IMR-90 (cell line): ENCODE data around the gene EFHC1. TPM values are rescaled to one million over a fixed set of nuclear protein-coding genes. Genes with fewer than 3 reads are reported as not detected.

Experiments used
- ATAC-seq: fragments of 200-7000 bp; cut with Tn5 transposase; 2 replicates; pipeline ENCODE4 v1.9.1; 2020; ENCODE audit warnings: low read depth, mild to moderate bottlenecking, moderate library complexity
- BruUV-seq: library from RNA; stranded (reverse); fragments of 400-500 nt; replicated peaks from 2 replicates; lab custom pipeline; 2021; lab: Mats Ljungman, UMichigan
- CTCF ChIA-PET: fragments of 300-600 bp; formaldehyde crosslinking; extraction: SDS; loops from one replicate; lab custom pipeline; 2021; ENCODE audit warnings: antibody characterized with exemption; lab: Yijun Ruan, JAX
- POLR2A ChIA-PET: fragments of 300-600 bp; sonication (Branson Sonifier 250); formaldehyde crosslinking; loops from one replicate; lab custom pipeline; 2022; ENCODE audit warnings: antibody characterized with exemption; ENCODE audit not compliant: unreplicated experiment; lab: Charles Lee
- DNase-seq: peaks from one replicate; pipeline ENCODE4 v3.0.0; 2013
- H2AFZ ChIP-seq: replicated peaks from 2 replicates; pipeline ENCODE3; 2013; ENCODE audit warnings: low read length, mild to moderate bottlenecking; ENCODE audit not compliant: poor library complexity
- H2AK5ac ChIP-seq: 2 replicates; pipeline ENCODE4 v1.6.1; 2013; ENCODE audit warnings: low read depth, low read length, inconsistent platforms
- H2AK9ac ChIP-seq: replicated peaks from 2 replicates; pipeline ENCODE3; 2013; ENCODE audit warnings: mild to moderate bottlenecking, low read depth, low read length, moderate library complexity; ENCODE audit not compliant: poor library complexity
- H2BK120ac ChIP-seq: 2 replicates; pipeline ENCODE4 v1.6.1; 2013; ENCODE audit warnings: low read depth, low read length, inconsistent platforms
- H2BK15ac ChIP-seq: 3 replicates; pipeline ENCODE4 v1.6.1; 2013; ENCODE audit warnings: low read depth, low read length, inconsistent platforms
- H2BK20ac ChIP-seq: 2 replicates; pipeline ENCODE4 v1.6.1; 2013; ENCODE audit warnings: low read depth, mild to moderate bottlenecking, inconsistent platforms, low read length, moderate library complexity
- H2BK5ac ChIP-seq: 2 replicates; pipeline ENCODE4 v1.6.1; 2013; ENCODE audit warnings: mild to moderate bottlenecking, low read depth, low read length, inconsistent platforms; ENCODE audit not compliant: poor library complexity, severe bottlenecking
- H3K14ac ChIP-seq: replicated peaks from 2 replicates; pipeline ENCODE4 v1.6.1; 2013; ENCODE audit warnings: low read depth, low read length, inconsistent platforms
- H3K18ac ChIP-seq: 2 replicates; pipeline ENCODE4 v1.6.1; 2013; ENCODE audit warnings: low read depth, low read length, control low read depth
- H3K23ac ChIP-seq: 2 replicates; pipeline ENCODE4 v1.6.1; 2013; ENCODE audit warnings: low read depth, low read length, inconsistent platforms
- H3K27ac ChIP-seq: 2 replicates; pipeline ENCODE4 v1.5.1; 2013; ENCODE audit warnings: mild to moderate bottlenecking, control low read depth, low read length; ENCODE audit not compliant: insufficient read depth
- H3K27me3 ChIP-seq: 2 replicates; pipeline ENCODE4 v1.6.1; 2013; ENCODE audit warnings: low read length; ENCODE audit not compliant: control insufficient read depth, insufficient read depth
- H3K36me3 ChIP-seq: 2 replicates; pipeline ENCODE4 v1.6.1; 2013; ENCODE audit warnings: low read length, mixed read lengths; ENCODE audit not compliant: control insufficient read depth, insufficient read depth
- H3K4ac ChIP-seq: 2 replicates; pipeline ENCODE4 v1.6.1; 2013; ENCODE audit warnings: low read depth, low read length, inconsistent platforms
- H3K4me1 ChIP-seq: 2 replicates; pipeline ENCODE4 v1.6.1; 2013; ENCODE audit warnings: low read length, mixed read lengths; ENCODE audit not compliant: control insufficient read depth, insufficient read depth
- H3K4me2 ChIP-seq: 2 replicates; pipeline ENCODE4 v1.6.1; 2013; ENCODE audit warnings: low read depth, mild to moderate bottlenecking, control low read depth, low read length, moderate library complexity
- H3K4me3 ChIP-seq: 2 replicates; pipeline ENCODE4 v1.5.1; 2013; ENCODE audit warnings: low read depth, mild to moderate bottlenecking, control low read depth, low read length, moderate library complexity; ENCODE audit not compliant: insufficient read depth
- H3K56ac ChIP-seq: 2 replicates; pipeline ENCODE4 v1.6.1; 2013; ENCODE audit warnings: low read length, inconsistent platforms; ENCODE audit not compliant: insufficient read depth; ENCODE audit errors: extremely low read depth
- H3K79me1 ChIP-seq, 2 experiments: 2 replicates each; pipeline ENCODE4 v1.6.1; 2013; ENCODE audit warnings: low read length in 2 of 2, inconsistent platforms in 1 of 2, low read depth in 1 of 2
- H3K9ac ChIP-seq: 2 replicates; pipeline ENCODE4 v1.6.1; 2013; ENCODE audit warnings: low read depth, low read length, control low read depth
- H3K9me1 ChIP-seq: 2 replicates; pipeline ENCODE4 v1.6.1; 2013; ENCODE audit warnings: low read length, inconsistent platforms; ENCODE audit not compliant: insufficient read depth
- H3K9me3 ChIP-seq: 2 replicates; pipeline ENCODE4 v1.6.1; 2013; ENCODE audit warnings: low read length; ENCODE audit not compliant: control insufficient read depth, insufficient read depth
- H4K20me1 ChIP-seq: 2 replicates; pipeline ENCODE4 v1.6.1; 2013; ENCODE audit warnings: low read length, inconsistent platforms; ENCODE audit not compliant: insufficient read depth
- H4K5ac ChIP-seq: 2 replicates; pipeline ENCODE4 v1.6.1; 2013; ENCODE audit warnings: mild to moderate bottlenecking, low read depth, low read length, control low read depth
- H4K8ac ChIP-seq, 2 experiments: 2 replicates each; pipeline ENCODE4 v1.6.1; 2013; ENCODE audit warnings: low read depth in 2 of 2, low read length in 2 of 2, control low read depth in 1 of 2, inconsistent platforms in 1 of 2
- H4K91ac ChIP-seq: 2 replicates; pipeline ENCODE4 v1.6.1; 2013; ENCODE audit warnings: low read depth, low read length, inconsistent platforms; ENCODE audit not compliant: insufficient read depth
- BHLHE40 ChIP-seq: fragments of 150-350 bp; IDR thresholded peaks from 2 replicates; pipeline ENCODE4 v1.6.1; 2016; ENCODE audit warnings: mild to moderate bottlenecking, low read depth, low read length
- CEBPB ChIP-seq: IDR thresholded peaks from 2 replicates; pipeline ENCODE4 v1.6.1; 2012; ENCODE audit warnings: low read depth, low read length, improper control_type of control experiment
- FOS ChIP-seq: fragments of 150-350 bp; IDR thresholded peaks from 2 replicates; pipeline ENCODE4 v1.6.1; 2016; ENCODE audit warnings: low read depth, low read length
- MAFK ChIP-seq: IDR thresholded peaks from 2 replicates; pipeline ENCODE4 v1.6.1; 2012; ENCODE audit warnings: low read depth, low read length, improper control_type of control experiment
- NFE2L2 ChIP-seq: fragments of 150-350 bp; IDR thresholded peaks from 2 replicates; pipeline ENCODE4 v1.6.1; 2016; ENCODE audit warnings: low read depth, mild to moderate bottlenecking, low read length
- RCOR1 ChIP-seq: IDR thresholded peaks from 2 replicates; pipeline ENCODE4 v1.6.1; 2012; ENCODE audit warnings: mild to moderate bottlenecking, low read length, improper control_type of control experiment; ENCODE audit not compliant: insufficient replicate concordance
- WGBS, 2 experiments: methylation state at CpG; one replicate each; pipeline versions ENCODE4 v1.1.5 to v1.1.7; 2013; ENCODE audit warnings: missing lambda C conversion rate in 2 of 2; ENCODE audit not compliant: insufficient read length in 1 of 2; ENCODE audit errors: extremely low coverage in 2 of 2; 5-methylcytosine and 5-hydroxymethylcytosine counted together
- dilution Hi-C: fragments of 300-500 bp; cut with HindIII; formaldehyde crosslinking; loops from one replicate; pipeline ENCODE4 v1.14.3; 2018; ENCODE audit warnings: low sequenced_read_pairs; ENCODE audit not compliant: unreplicated experiment
- in situ Hi-C: fragments of 300-500 bp; cut with MboI; formaldehyde crosslinking; loops from 3 replicates; pipeline ENCODE4 v1.14.3; 2019; ENCODE audit warnings: low sequenced_read_pairs, inconsistent platforms, mixed read lengths
- intact Hi-C: fragments of 100-400 bp; cut with micrococcal nuclease; formaldehyde crosslinking; loops from 2 replicates; pipeline ENCODE4 v1.10.0; 2022
- polyA plus RNA-seq, 3 experiments: library from polyadenylated mRNA; depleted of rRNA; stranded (reverse); fragments of >200 nt; gene quantifications; 2 replicates each; pipeline ENCODE4 v1.2.3, GENCODE V29; 2012; ENCODE audit warnings: low replicate concordance in 1 of 3
- total RNA-seq: library from RNA; depleted of rRNA; stranded (reverse); fragments of >200 nt; gene quantifications from 2 replicates; pipeline ENCODE4 v1.2.3, GENCODE V29; 2012

EFHC1 gene
- total and polyA plus RNA-seq, 2 of the 4 experiments (the other 2 are of a cell fraction), result 14.0 to 23.0 TPM

DNA sequence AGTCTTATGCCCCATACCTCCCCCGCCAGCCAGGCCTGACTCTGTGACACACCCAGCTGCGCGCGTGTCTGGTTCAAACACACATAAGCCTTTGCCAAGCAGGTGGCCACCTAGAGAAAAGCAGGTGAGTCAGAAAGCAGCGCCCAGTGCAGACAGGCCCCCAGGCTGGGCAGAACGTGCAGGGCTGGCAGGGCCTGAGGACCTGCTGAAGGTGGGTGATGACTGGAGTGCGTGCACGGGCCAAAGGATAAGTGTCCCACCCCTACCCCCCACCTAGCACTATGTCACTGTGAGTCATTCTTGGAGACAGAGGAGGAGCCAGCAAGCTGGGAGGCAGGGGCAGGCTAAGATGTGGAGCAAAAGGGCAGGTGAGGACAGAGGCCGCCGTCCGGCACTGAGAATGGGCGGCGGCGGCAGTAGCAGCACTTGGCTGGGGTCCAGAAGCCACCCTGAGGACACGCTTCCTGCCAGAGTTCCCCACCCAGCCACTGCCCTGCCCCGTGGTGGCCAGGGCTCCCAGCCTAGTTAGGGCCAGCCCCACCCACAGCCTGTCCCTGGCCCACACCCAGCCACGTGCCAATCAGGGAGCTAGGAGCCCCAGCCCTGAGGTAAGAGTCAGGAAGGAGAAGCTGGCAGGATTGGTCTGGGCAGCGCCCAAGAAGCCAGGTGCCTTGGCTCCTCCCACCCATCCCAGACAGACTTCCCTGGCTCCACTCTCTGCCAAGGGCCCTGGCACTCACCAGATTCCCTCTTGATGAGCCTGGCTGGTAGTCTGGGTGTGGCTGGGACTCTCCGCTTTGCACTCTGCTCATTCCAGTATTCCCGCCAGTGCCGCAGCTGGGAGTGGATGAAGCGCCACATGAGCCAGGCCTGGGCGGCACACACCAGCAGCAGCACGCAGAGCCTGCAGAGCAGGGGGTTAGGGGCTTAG lies 84.0 kb downstream of the EFHC1 start:
- dilution Hi-C loops, result no loop called here
- Histone ChIP-seq H3K23ac (no peak overlapping the region), H2AK5ac (peak overlapping the region; percentile 83), H3K56ac (no peak overlapping the region), H3K27ac (peak overlapping the region; percentile 15; the same call in 1 of the 2 replicates), H2BK20ac (peak overlapping the region; percentile 5; the same call in 1 of the 2 replicates), H3K36me3 (peaks cover 81% of the 10 kb centered on the region), H3K4me2 (no peak overlapping the region), H3K9me3 (no peaks in the 10 kb centered on the region), H2BK5ac (peak overlapping the region; percentile 68), H3K27me3 (no peaks in the 10 kb centered on the region), H2AFZ (peak overlapping the region; percentile 65), H2BK15ac (no peak overlapping the region; the same call in 2 of the 3 replicates), H3K18ac (peak overlapping the region; percentile 21; the same call in 1 of the 2 replicates), H2AK9ac (peak overlapping the region; percentile 87), H4K20me1 (no peaks in the 10 kb centered on the region), H4K8ac (peak overlapping the region in 1 of 2 experiments; percentile 6; a peak in 2 of 4 replicates), H3K14ac (peak overlapping the region; percentile 22), H2BK120ac (peak overlapping the region; percentile 50), H4K5ac (peak overlapping the region; percentile 33; the same call in 1 of the 2 replicates), H3K4me1 (peaks cover 36% of the 10 kb centered on the region), H3K4ac (peak overlapping the region; percentile 55), H3K79me1 (peaks cover 27 to 93% of the 10 kb centered on the region in 2 experiments), H4K91ac (peak overlapping the region; percentile 79), H3K4me3 (no peak overlapping the region), H3K9me1 (peaks cover 51% of the 10 kb centered on the region), H3K9ac (peak overlapping the region; percentile 12; the same call in 1 of the 2 replicates)
- intact Hi-C loops, result no loop called here
- ATAC-seq, result peak; percentile 53; the same call in 1 of the 2 replicates
- ChIA-PET POLR2A (no interaction called here), CTCF (no interaction called here)
- peak; percentile 72 for DNase-seq
- 40% methylated on average over 1 of the region's 24 CpGs; no CpG with 5 or more reads in 1 of the 2 experiments for WGBS, 2 experiments
- TF ChIP-seq CEBPB, result no peak
- peak; percentile 62 for TF ChIP-seq FOS
- TF ChIP-seq RCOR1, result no peak
- no peak for TF ChIP-seq NFE2L2
- peak; percentile 88 for TF ChIP-seq BHLHE40
- TF ChIP-seq MAFK, result no peak
- BruUV-seq, result no TSS peak
- in situ Hi-C loops, result no loop called here
